Stimulated activated memory B cell treated with anti-CD40 and anti-IgM and Interleukin-4, amounts not matched to agents 10 μg/mL and 1 μg/mL and 100 μg/mL, for 72 hours (primary cell): ENCODE measurements around the gene ASIC2.

Source experiments
- ATAC-seq: fragments of 150-1000 bp; cut with Tn5 transposase; 2 replicates; pipeline ENCODE4 v1.10.0; 2021
- H3K27ac Mint-ChIP-seq: one replicate; pipeline ENCODE4 v1.8.0; 2022; ENCODE audit warnings: mild to moderate bottlenecking, mixed read lengths
- H3K27me3 Mint-ChIP-seq: one replicate; pipeline ENCODE4 v1.8.0; 2022; ENCODE audit warnings: mixed read lengths
- H3K36me3 Mint-ChIP-seq: one replicate; pipeline ENCODE4 v1.8.0; 2022; ENCODE audit warnings: mixed read lengths
- H3K4me1 Mint-ChIP-seq: one replicate; pipeline ENCODE4 v1.8.0; 2022; ENCODE audit warnings: mixed read lengths
- H3K4me3 Mint-ChIP-seq: one replicate; pipeline ENCODE4 v1.8.0; 2022; ENCODE audit warnings: mild to moderate bottlenecking, moderate library complexity, mixed read lengths
- H3K9me3 Mint-ChIP-seq: one replicate; pipeline ENCODE4 v1.8.0; 2022; ENCODE audit warnings: mixed read lengths

The ASIC2 gene

DNA sequence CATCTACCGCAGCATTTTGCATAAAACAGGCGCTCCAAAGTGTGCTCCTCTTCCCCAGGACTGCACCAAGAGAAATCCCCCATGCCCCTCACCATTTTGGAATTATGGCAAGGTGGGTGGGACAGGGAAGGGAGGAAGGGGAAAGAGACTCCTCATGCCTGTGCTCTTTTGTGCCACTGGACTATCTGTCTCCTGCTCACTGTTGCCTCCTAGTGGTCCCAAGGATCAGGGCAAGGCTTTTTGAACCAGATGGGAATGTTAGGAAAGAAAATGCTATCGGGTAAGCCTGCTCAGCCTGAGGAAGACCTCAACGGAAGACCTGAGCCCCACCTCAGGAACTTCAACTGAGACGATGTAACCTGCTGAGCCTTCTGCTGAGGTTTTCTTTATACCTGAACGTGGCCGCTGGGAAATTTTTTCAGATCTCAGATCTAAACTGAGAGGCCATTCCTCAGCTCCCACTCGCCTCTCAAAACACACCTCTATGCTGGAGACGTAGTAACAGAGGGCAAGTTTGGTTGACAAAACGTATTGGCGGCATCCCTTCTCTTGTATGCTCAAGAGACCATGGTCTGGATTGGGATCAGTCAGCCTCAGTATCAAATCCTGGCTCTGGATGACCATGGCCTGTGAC, 243.2 kb downstream of the ASIC2 start:
- no peak for ATAC-seq
- H3K36me3 Mint-ChIP-seq = no peaks in the 10 kb centered on the region

DNA sequence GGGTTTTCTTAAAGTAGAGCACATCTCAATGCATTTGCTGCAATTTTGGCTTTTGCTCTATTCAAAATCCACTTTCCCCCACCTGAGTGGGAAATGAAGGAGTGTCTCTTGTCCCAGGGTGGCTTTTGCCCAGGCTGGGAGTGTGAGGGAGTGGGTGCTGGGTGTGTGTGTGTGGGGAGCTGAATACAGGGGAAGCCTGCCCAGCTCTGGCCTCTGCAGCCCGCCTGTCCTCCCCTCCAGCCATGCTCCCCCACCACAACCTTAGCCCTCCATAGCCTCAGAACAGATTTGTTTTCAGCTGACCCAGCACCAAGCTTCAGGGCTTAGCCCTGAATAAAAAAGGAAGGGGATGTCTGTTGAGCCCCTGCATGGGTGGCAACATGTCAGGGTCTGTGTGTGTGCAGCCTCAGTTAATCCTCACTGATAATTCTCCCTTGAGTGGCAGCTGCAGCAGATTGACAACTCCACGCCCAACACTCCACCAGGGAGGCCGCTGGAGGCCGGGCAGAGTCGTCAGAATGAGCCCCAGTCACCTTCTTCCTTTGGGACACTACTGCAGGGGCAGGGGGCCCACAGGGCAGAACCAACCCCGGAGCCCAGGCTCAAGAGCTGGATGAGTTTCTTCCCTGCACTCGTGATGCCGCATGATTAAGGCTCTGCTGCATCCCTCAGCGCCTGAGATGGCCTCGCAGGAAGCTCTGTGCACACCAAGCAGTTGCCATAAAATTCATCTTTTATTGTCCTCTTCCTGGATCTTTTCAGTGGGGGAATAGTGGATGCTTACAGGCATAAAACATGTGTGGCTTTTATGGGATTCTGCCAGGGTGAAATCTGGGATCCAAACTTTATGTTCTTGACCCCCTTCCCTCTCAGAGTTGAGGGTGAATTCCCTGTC, 246.5 kb downstream of the ASIC2 start:
- H3K9me3 Mint-ChIP-seq = no peaks in the 10 kb centered on the region
- no peak for ATAC-seq
- H3K27me3 Mint-ChIP-seq = peaks cover 17% of the 10 kb centered on the region
- H3K27ac Mint-ChIP-seq = no peak overlapping the region
- H3K4me1 Mint-ChIP-seq = no peaks in the 10 kb centered on the region
- H3K4me3 Mint-ChIP-seq = no peak overlapping the region
- no peaks in the 10 kb centered on the region for H3K36me3 Mint-ChIP-seq

More for the DNA sequence above, 243.2 kb downstream of the ASIC2 start:
- Mint-ChIP-seq H3K4me3 (no peak overlapping the region), H3K27ac (no peak overlapping the region), H3K4me1 (no peaks in the 10 kb centered on the region), H3K27me3 (peaks cover 18% of the 10 kb centered on the region), H3K9me3 (no peaks in the 10 kb centered on the region)

DNA sequence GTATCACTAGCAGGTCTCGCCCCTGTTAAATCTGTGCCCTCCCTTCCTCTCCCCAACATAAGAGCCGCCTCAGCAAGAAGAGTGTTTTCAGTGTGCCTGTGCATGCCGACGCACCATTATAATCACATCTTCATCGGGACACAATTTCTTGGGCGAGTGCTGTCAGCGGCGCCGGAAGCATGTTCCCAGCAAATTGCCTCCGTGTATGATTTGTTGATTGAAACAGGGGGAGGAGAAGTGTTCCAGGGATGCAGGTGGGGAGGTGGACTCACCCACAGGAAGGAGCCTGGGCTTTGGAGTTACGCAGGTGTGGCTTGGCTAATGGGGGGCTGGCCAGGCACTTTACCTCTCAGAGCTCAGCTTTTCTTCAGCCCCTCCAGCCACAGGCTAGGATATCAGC, 247.9 kb downstream of the ASIC2 start:
- H3K27me3 Mint-ChIP-seq = peaks cover 17% of the 10 kb centered on the region
- no peak overlapping the region for H3K27ac Mint-ChIP-seq
- H3K4me3 Mint-ChIP-seq = no peak overlapping the region
- H3K9me3 Mint-ChIP-seq = no peaks in the 10 kb centered on the region
- H3K36me3 Mint-ChIP-seq = no peaks in the 10 kb centered on the region
- no peak for ATAC-seq
- no peaks in the 10 kb centered on the region for H3K4me1 Mint-ChIP-seq

GRCh38 chr17:33044771-33045170, 248.3 kb downstream of the ASIC2 start:
- H3K36me3 Mint-ChIP-seq = no peaks in the 10 kb centered on the region

GRCh38 chr17:33040461-33040860, 252.6 kb downstream of the ASIC2 start:
- Mint-ChIP-seq H3K36me3 (no peaks in the 10 kb centered on the region), H3K4me1 (no peaks in the 10 kb centered on the region), H3K9me3 (no peaks in the 10 kb centered on the region), H3K4me3 (no peak overlapping the region), H3K27ac (no peak overlapping the region), H3K27me3 (peaks cover 24% of the 10 kb centered on the region)
- no peak for ATAC-seq

More at GRCh38 chr17:33044771-33045170, 248.3 kb downstream of the ASIC2 start:
- no peaks in the 10 kb centered on the region for H3K4me1 Mint-ChIP-seq
- no peak overlapping the region for H3K27ac Mint-ChIP-seq
- ATAC-seq = no peak
- H3K9me3 Mint-ChIP-seq = no peaks in the 10 kb centered on the region
- peaks cover 17% of the 10 kb centered on the region for H3K27me3 Mint-ChIP-seq
- H3K4me3 Mint-ChIP-seq = no peak overlapping the region

GRCh38 chr17:33039874-33040273, 253.2 kb downstream of the ASIC2 start:
- H3K27me3 Mint-ChIP-seq = peaks cover 29% of the 10 kb centered on the region
- H3K4me1 Mint-ChIP-seq = no peaks in the 10 kb centered on the region
- H3K9me3 Mint-ChIP-seq = peaks cover 3% of the 10 kb centered on the region
- no peaks in the 10 kb centered on the region for H3K36me3 Mint-ChIP-seq
- H3K27ac Mint-ChIP-seq = no peak overlapping the region
- no peak for ATAC-seq
- H3K4me3 Mint-ChIP-seq = no peak overlapping the region

- Mint-ChIP-seq H3K4me3 (no peak overlapping the region), H3K27me3 (peaks cover 40% of the 10 kb centered on the region), H3K36me3 (no peaks in the 10 kb centered on the region), H3K4me1 (no peaks in the 10 kb centered on the region), H3K9me3 (peaks cover 6% of the 10 kb centered on the region), H3K27ac (no peak overlapping the region)
- no peak for ATAC-seq
These were observed 254.4 kb downstream of the ASIC2 start for GRCh38 chr17:33038740-33039139.

DNA sequence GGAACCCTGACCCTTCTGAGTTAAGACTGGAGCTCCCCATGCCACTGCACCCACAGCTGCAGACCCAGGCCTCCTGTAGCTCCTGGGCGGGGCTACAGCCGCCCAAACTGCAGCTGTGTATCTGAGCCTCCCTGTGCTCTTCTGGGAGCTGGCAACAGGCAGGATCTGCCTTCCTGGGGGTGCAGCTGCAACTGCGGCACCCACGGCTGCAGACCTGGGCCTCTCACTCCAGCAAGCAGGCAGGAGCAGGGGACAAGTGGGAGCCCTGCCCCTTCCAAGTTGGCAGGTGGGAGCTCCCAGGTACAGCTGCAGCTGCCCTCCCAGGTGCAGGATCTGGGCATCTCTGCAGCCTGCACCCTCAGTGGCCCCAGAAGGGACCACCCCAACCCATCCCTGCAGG, 259.9 kb downstream of the ASIC2 start:
- Mint-ChIP-seq H3K9me3 (peaks cover 6% of the 10 kb centered on the region), H3K4me3 (no peak overlapping the region), H3K4me1 (no peaks in the 10 kb centered on the region), H3K27me3 (peaks cover 54% of the 10 kb centered on the region), H3K27ac (no peak overlapping the region), H3K36me3 (no peaks in the 10 kb centered on the region)
- ATAC-seq = no peak

DNA sequence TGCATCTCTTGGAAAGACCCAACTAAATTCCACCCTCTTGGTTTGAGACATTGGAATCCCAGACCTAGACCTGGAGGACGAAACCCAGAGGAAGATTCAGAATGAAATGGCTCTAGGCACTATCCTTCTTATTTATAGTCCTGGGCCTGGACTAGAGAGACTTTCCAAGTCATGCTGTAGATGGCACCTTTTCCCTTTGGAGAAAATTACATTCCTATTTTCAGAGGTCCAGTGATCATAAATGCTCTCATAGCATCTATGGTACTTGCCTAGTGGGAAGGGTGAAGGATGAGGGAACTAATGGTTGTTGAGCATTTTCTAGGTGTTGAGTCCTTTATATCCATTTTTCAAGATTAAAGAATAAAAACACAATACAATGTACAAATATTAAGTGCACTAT, 264.3 kb downstream of the ASIC2 start:
- Mint-ChIP-seq H3K36me3 (no peaks in the 10 kb centered on the region), H3K4me1 (no peaks in the 10 kb centered on the region), H3K4me3 (no peak overlapping the region), H3K27me3 (peaks cover 32% of the 10 kb centered on the region), H3K27ac (no peak overlapping the region), H3K9me3 (no peaks in the 10 kb centered on the region)
- ATAC-seq = no peak

DNA sequence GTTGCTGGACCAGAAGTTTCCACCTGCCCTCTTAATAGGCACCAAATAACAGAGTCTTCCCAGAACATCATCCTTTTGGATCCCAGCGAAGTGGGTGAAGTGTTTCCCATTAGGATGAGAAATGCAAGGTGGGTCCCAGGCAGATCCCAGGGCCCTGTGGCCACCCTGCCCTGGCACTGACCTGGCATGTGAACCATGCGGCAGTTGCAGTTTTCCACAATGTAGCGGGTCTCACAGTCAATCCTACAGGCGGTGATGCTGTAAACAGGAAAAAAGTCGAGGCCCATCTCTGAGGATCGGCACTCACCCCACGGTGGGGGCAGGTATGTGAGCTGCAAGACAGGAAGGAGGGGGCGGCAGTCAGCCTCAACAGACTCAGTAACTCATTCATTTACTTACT, 265.0 kb downstream of the ASIC2 start:
- no peak for ATAC-seq
- Mint-ChIP-seq H3K4me3 (no peak overlapping the region), H3K27me3 (peaks cover 30% of the 10 kb centered on the region), H3K4me1 (no peaks in the 10 kb centered on the region), H3K9me3 (no peaks in the 10 kb centered on the region), H3K36me3 (no peaks in the 10 kb centered on the region), H3K27ac (no peak overlapping the region)

DNA sequence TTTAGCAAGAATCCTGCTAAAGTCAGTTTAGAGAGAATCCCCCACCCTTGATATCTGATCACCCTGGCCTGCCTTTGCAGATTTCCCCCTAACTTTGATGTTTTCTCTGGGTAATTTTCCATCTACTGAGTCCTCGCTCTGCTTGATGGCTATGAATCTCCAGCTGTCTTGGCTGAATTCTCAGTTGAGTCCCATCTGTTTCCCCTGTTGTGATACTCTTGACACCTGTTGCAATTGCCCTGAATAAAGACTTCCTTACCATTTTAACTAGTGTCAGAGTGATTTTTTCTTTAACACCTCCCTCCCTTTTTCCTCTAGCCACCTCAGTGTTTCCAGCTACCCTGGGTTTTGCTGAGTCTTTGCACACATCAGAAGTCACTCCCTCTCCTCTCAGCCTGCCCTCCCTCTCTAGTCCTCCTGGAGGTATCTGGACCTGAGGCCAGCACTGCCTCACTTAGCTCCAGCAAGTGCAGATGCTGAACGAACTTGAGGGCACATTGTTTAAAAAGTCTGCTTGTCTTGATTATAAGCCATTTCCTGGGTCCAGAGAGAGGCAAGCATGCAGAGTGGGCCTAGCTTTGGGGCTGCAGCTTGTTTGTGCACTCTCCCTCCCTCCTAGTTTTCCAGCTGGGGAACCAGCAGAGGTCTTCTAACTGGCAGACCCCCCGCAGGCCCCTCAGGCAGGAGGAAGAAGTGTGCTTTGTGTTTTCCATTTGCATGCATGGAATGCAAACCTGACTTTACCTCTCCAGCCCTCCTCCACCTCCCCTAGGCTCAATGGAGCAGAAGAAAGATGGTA, 268.2 kb downstream of the ASIC2 start:
- no peak overlapping the region for H3K27ac Mint-ChIP-seq
- H3K9me3 Mint-ChIP-seq = no peaks in the 10 kb centered on the region
- H3K27me3 Mint-ChIP-seq = peaks cover 20% of the 10 kb centered on the region
- H3K4me3 Mint-ChIP-seq = no peak overlapping the region
- no peaks in the 10 kb centered on the region for H3K36me3 Mint-ChIP-seq
- no peaks in the 10 kb centered on the region for H3K4me1 Mint-ChIP-seq
- ATAC-seq = no peak

GRCh38 chr17:33023790-33024189, 269.3 kb downstream of the ASIC2 start:
- H3K27me3 Mint-ChIP-seq = peaks cover 17% of the 10 kb centered on the region
- H3K4me3 Mint-ChIP-seq = no peak overlapping the region
- no peaks in the 10 kb centered on the region for H3K36me3 Mint-ChIP-seq
- no peaks in the 10 kb centered on the region for H3K4me1 Mint-ChIP-seq
- no peak for ATAC-seq
- H3K9me3 Mint-ChIP-seq = no peaks in the 10 kb centered on the region
- no peak overlapping the region for H3K27ac Mint-ChIP-seq

- Mint-ChIP-seq H3K36me3 (no peaks in the 10 kb centered on the region), H3K4me3 (no peak overlapping the region), H3K4me1 (no peaks in the 10 kb centered on the region), H3K27me3 (peaks cover 23% of the 10 kb centered on the region), H3K27ac (no peak overlapping the region), H3K9me3 (no peaks in the 10 kb centered on the region)
- ATAC-seq = no peak
These were observed 271.2 kb downstream of the ASIC2 start for GRCh38 chr17:33021731-33022408.

DNA sequence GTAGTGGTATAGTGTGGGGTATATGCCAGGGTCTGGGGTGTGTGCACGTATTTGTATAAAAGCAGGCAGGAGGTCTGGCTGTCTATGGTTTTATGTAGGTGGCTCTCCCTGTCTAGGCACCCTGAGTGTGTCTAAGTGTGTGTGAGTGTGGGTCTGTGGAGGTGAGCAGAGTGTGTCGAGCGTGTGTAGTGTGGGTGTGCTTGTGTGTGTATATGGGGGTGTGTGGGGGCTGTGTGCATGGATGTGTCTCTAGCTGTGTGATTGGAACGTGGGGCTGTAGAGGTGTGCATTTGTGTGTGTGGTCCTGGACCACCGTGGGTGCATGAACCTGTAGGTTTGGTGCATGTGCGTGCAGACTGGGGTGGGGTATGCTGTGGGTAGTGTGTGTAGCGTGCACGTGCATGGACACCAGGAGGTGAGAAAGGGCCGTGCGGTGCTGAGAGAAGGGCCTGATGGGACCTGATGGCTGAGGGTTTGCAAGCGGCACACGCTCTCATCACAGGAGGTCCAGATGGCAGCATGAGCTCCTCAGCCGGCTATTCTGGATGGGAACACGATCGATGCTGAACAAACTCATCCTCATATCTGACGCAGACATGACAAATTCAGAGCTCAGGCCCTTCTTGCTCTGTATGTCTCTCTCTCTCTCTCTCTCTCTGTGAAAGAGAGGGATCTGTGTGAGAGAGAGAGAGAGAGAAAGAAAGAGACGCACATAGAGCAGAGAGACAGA, 273.8 kb downstream of the ASIC2 start:
- no peaks in the 10 kb centered on the region for H3K36me3 Mint-ChIP-seq

More for the DNA sequence above, 273.8 kb downstream of the ASIC2 start:
- H3K4me3 Mint-ChIP-seq = no peak overlapping the region
- H3K27me3 Mint-ChIP-seq = peaks cover 37% of the 10 kb centered on the region
- no peak for ATAC-seq
- H3K9me3 Mint-ChIP-seq = no peaks in the 10 kb centered on the region
- H3K27ac Mint-ChIP-seq = no peak overlapping the region
- no peaks in the 10 kb centered on the region for H3K4me1 Mint-ChIP-seq
